ENCODE results near the gene VMP1.

VMP1 gene

DNA sequence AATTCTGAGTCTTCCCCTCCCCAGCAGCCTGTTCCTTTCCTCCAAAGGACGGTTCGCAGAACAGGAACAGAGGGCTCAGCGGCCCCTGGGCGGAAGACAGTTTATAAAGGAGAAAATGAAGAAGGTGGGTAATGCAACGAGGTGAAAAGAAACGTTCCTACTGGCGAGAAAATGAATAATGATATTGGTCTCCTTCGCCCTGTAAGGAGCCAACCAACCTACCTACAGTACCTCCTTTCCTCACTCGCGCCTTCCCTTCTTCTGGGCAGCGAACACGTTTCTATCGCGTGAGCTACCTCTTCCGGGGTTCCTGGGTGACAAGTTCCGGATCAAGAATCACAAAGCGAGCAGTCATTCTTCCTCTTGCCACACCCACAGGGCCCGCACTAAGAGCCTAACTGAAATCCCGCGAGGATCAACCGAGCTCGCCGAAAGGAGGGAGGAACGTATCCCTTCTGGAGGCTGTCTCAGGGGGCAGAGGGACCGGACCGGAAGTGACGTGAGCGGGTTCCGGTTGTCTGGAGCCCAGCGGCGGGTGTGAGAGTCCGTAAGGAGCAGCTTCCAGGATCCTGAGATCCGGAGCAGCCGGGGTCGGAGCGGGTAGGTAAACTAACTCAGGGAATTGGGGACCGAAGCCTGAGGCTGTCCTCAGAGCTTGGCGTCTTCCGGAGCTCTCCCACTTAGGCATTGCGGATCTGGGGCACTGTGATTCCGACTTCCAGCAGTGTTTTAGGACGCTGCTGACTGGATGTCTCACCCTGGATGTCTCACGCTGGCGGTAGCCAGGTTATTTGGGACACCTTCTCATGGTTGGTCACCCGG lies at the start of gene VMP1, which contains the start of gene PTRH2:
Gene VMP1 (plus strand): TSS at position 506 of the 822 bp plus-strand sequence. CDS start 23,793 bp downstream, outside the sequence.
Gene PTRH2 (minus strand): TSS at position 282 of the 822 bp plus-strand sequence. CDS start 9,452 bp downstream, outside the sequence.
- peak; percentile 8; the same call in 1 of the 2 replicates for TF ChIP-seq NFIC (IDR thresholded peaks at IDR 0.05)
- TF ChIP-seq EGR1 (IDR thresholded peaks at IDR 0.05), result 0 out of 2 replicates have a peak, but pooled peaks have one; percentile 16
- TF ChIP-seq, protein P1, sequence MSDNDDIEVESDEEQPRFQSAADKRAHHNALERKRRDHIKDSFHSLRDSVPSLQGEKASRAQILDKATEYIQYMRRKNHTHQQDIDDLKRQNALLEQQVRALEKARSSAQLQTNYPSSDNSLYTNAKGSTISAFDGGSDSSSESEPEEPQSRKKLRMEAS (IDR thresholded peaks at IDR 0.05), result peak; percentile 98
- TF ChIP-seq FOXM1 (IDR thresholded peaks at IDR 0.05; ENCODE audit: borderline replicate concordance, low read depth), result no peak
- TF ChIP-seq, protein P2, sequence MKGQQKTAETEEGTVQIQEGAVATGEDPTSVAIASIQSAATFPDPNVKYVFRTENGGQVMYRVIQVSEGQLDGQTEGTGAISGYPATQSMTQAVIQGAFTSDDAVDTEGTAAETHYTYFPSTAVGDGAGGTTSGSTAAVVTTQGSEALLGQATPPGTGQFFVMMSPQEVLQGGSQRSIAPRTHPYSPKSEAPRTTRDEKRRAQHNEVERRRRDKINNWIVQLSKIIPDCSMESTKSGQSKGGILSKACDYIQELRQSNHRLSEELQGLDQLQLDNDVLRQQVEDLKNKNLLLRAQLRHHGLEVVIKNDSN (IDR thresholded peaks at IDR 0.05), result peak; percentile 52; the same call in 1 of the 2 replicates
- peak; percentile 75 for TF ChIP-seq CREB1 (IDR thresholded peaks at IDR 0.05; ENCODE audit: low read depth)
- TF ChIP-seq TAF1 (IDR thresholded peaks at IDR 0.05; ENCODE audit: low read depth), result peak; percentile 83
- TF ChIP-seq YY1 (IDR thresholded peaks at IDR 0.05; ENCODE audit: low read depth), result peak; percentile 25; the same call in 1 of the 2 replicates
- TF ChIP-seq EP300 (IDR thresholded peaks at IDR 0.05; ENCODE audit: borderline replicate concordance), result peak; percentile 8; the same call in 1 of the 2 replicates
- TF ChIP-seq TCF12 (IDR thresholded peaks at IDR 0.05; ENCODE audit: low read depth), result no peak
- TF ChIP-seq TEAD4 (IDR thresholded peaks at IDR 0.05), result 0 out of 2 replicates have a peak, but pooled peaks have one; percentile 4
- TF ChIP-seq, protein P3, sequence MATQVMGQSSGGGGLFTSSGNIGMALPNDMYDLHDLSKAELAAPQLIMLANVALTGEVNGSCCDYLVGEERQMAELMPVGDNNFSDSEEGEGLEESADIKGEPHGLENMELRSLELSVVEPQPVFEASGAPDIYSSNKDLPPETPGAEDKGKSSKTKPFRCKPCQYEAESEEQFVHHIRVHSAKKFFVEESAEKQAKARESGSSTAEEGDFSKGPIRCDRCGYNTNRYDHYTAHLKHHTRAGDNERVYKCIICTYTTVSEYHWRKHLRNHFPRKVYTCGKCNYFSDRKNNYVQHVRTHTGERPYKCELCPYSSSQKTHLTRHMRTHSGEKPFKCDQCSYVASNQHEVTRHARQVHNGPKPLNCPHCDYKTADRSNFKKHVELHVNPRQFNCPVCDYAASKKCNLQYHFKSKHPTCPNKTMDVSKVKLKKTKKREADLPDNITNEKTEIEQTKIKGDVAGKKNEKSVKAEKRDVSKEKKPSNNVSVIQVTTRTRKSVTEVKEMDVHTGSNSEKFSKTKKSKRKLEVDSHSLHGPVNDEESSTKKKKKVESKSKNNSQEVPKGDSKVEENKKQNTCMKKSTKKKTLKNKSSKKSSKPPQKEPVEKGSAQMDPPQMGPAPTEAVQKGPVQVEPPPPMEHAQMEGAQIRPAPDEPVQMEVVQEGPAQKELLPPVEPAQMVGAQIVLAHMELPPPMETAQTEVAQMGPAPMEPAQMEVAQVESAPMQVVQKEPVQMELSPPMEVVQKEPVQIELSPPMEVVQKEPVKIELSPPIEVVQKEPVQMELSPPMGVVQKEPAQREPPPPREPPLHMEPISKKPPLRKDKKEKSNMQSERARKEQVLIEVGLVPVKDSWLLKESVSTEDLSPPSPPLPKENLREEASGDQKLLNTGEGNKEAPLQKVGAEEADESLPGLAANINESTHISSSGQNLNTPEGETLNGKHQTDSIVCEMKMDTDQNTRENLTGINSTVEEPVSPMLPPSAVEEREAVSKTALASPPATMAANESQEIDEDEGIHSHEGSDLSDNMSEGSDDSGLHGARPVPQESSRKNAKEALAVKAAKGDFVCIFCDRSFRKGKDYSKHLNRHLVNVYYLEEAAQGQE (IDR thresholded peaks at IDR 0.05; ENCODE audit: low read depth), result no peak

DNA sequence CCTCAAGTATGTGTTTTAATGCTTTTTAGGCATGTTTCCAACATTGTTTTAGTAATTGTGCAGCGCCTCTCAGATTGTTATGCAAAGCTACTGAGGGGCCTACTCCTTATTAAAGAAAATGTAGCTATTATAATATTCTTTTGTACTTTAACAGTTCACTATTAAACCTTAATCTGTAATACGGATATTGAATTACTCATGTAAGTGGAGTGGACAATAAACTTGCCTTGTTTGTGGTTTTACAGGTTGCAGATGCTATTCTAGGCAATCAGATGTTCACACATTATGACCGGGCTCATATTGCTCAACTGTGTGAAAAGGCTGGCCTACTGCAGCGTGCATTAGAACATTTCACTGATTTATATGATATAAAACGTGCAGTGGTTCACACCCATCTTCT lies 41.2 kb upstream of the VMP1 start:
- TF ChIP-seq, protein P1 (IDR thresholded peaks at IDR 0.05), result no peak
- TF ChIP-seq ZBTB7A (IDR thresholded peaks at IDR 0.05; ENCODE audit: low read depth), result no peak
- TF ChIP-seq EP300 (IDR thresholded peaks at IDR 0.05; ENCODE audit: borderline replicate concordance), result no peak
- TF ChIP-seq, protein P3 (IDR thresholded peaks at IDR 0.05; ENCODE audit: low read depth), result no peak
- TF ChIP-seq YY1 (IDR thresholded peaks at IDR 0.05; ENCODE audit: low read depth), result no peak
- TF ChIP-seq RAD21 (IDR thresholded peaks at IDR 0.05; ENCODE audit: low read depth), result no peak
- TF ChIP-seq CREB1 (IDR thresholded peaks at IDR 0.05; ENCODE audit: low read depth), result no peak
- TF ChIP-seq FOXM1 (IDR thresholded peaks at IDR 0.05; ENCODE audit: borderline replicate concordance, low read depth), result no peak
- no peak for TF ChIP-seq EGR1 (IDR thresholded peaks at IDR 0.05)
- no peak for TF ChIP-seq NFIC (IDR thresholded peaks at IDR 0.05)
- no peak for TF ChIP-seq TEAD4 (IDR thresholded peaks at IDR 0.05)
- no peak for TF ChIP-seq TAF1 (IDR thresholded peaks at IDR 0.05; ENCODE audit: low read depth)
- TF ChIP-seq TCF12 (IDR thresholded peaks at IDR 0.05; ENCODE audit: low read depth), result no peak

GRCh38 chr17:59668816-59669215 lies 38.6 kb upstream of the VMP1 start:
- no peak for TF ChIP-seq CEBPB (IDR thresholded peaks at IDR 0.05)

- TF ChIP-seq ZBTB7A (IDR thresholded peaks at IDR 0.05; ENCODE audit: low read depth) (no peak), RAD21 (IDR thresholded peaks at IDR 0.05; ENCODE audit: low read depth) (no peak), TCF12 (IDR thresholded peaks at IDR 0.05; ENCODE audit: low read depth) (no peak), EP300 (IDR thresholded peaks at IDR 0.05; ENCODE audit: borderline replicate concordance) (no peak), YY1 (IDR thresholded peaks at IDR 0.05; ENCODE audit: low read depth) (no peak), CEBPB (IDR thresholded peaks at IDR 0.05) (no peak), TEAD4 (IDR thresholded peaks at IDR 0.05) (no peak), NFIC (IDR thresholded peaks at IDR 0.05) (no peak), FOXM1 (IDR thresholded peaks at IDR 0.05; ENCODE audit: borderline replicate concordance, low read depth) (no peak), EGR1 (IDR thresholded peaks at IDR 0.05) (no peak), TAF1 (IDR thresholded peaks at IDR 0.05; ENCODE audit: low read depth) (no peak), CREB1 (IDR thresholded peaks at IDR 0.05; ENCODE audit: low read depth) (no peak)
- TF ChIP-seq, protein P2 (IDR thresholded peaks at IDR 0.05), result no peak
- TF ChIP-seq, protein P3 (IDR thresholded peaks at IDR 0.05; ENCODE audit: low read depth), result no peak
- TF ChIP-seq, protein P1 (IDR thresholded peaks at IDR 0.05), result no peak
Measured at GRCh38 chr17:59669411-59669810, 38.0 kb upstream of the VMP1 start.
